Testis (tissue), 2 donors: ENCODE measurements around the gene YEATS2.

ENCODE experiments used
- POLR2A ChIP-seq: fragments of 450-650 bp; IDR thresholded peaks from one replicate; pipeline ENCODE4 v1.6.1; 2017; ENCODE audit warnings: antibody characterized with exemption, mild to moderate bottlenecking, moderate library complexity
- TF ChIP-seq, protein P1 (sequence below), 3 experiments: fragments of 450-650 bp in 2 of 3; fragments of 200-600 bp in 1 of 3; sonication (generic) in 1 of 3; IDR thresholded peaks; one replicate each; pipeline ENCODE4 v1.5.1; 2016 to 2019; ENCODE audit warnings: antibody characterized with exemption in 3 of 3, mild to moderate bottlenecking in 2 of 3, moderate library complexity in 1 of 3

DNA sequence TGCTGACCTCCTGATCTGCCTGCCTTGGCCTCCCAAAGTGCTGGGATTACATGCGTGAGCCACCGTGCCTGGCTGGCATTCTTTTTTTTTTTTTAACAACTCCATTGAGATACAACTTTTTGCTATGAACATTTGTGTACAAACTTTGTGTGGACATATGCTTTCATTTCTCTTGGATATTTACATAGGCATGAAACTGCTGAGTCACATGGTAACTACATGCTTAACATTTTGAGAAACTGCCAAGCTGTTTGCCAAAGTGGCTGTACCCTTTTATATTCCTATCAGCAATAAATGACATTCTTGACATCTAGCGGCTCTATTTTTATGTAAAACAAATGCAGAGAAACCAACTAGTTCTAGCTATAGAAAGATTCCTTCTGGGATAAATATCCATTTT is 8.7 kb upstream of the YEATS2 start:
- TF ChIP-seq, protein P1, sequence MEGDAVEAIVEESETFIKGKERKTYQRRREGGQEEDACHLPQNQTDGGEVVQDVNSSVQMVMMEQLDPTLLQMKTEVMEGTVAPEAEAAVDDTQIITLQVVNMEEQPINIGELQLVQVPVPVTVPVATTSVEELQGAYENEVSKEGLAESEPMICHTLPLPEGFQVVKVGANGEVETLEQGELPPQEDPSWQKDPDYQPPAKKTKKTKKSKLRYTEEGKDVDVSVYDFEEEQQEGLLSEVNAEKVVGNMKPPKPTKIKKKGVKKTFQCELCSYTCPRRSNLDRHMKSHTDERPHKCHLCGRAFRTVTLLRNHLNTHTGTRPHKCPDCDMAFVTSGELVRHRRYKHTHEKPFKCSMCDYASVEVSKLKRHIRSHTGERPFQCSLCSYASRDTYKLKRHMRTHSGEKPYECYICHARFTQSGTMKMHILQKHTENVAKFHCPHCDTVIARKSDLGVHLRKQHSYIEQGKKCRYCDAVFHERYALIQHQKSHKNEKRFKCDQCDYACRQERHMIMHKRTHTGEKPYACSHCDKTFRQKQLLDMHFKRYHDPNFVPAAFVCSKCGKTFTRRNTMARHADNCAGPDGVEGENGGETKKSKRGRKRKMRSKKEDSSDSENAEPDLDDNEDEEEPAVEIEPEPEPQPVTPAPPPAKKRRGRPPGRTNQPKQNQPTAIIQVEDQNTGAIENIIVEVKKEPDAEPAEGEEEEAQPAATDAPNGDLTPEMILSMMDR (IDR thresholded peaks at IDR 0.05): no peak
- TF ChIP-seq POLR2A: no peak
